Esophagus squamous epithelium (tissue), 4 donors: Measurements from ENCODE around the gene PDZD8.

Experiments
- POLR2A ChIP-seq, 4 donors: fragments of 450-650 bp; IDR thresholded peaks; one replicate each; pipeline ENCODE4 v1.6.1; 2017; ENCODE audit warnings: antibody characterized with exemption in 4 of 4, mild to moderate bottlenecking in 4 of 4, moderate library complexity in 3 of 4
- TF ChIP-seq, protein P1 (sequence below), 6 experiments: fragments of 450-650 bp in 4 of 6; fragments of 200-600 bp in 2 of 6; sonication (generic) in 2 of 6; IDR thresholded peaks; one replicate each; pipeline ENCODE4 v1.5.1; 2016 to 2019; ENCODE audit warnings: antibody characterized with exemption in 6 of 6, mild to moderate bottlenecking in 4 of 6, moderate library complexity in 4 of 6

DNA sequence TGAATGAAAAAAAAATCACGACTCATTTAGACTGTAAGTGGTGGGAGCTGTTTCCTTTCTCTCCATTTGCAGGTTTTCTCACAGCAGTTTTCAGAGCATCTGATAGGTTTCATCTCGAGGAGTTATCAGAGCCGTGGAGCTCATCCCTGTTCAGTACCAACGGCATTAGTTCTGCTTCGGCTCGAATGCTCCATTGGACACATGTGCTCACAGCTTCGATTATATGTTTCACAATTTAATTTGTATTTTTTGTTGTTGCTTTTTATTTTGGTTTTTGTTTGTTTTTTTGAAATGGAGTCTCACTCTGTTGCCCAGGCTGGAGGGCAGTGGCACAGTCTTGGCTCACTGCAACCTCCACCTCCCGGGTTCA is 132.8 kb downstream of the PDZD8 start:
- no peak for TF ChIP-seq POLR2A (IDR thresholded peaks at IDR 0.05)
- TF ChIP-seq, protein P1, sequence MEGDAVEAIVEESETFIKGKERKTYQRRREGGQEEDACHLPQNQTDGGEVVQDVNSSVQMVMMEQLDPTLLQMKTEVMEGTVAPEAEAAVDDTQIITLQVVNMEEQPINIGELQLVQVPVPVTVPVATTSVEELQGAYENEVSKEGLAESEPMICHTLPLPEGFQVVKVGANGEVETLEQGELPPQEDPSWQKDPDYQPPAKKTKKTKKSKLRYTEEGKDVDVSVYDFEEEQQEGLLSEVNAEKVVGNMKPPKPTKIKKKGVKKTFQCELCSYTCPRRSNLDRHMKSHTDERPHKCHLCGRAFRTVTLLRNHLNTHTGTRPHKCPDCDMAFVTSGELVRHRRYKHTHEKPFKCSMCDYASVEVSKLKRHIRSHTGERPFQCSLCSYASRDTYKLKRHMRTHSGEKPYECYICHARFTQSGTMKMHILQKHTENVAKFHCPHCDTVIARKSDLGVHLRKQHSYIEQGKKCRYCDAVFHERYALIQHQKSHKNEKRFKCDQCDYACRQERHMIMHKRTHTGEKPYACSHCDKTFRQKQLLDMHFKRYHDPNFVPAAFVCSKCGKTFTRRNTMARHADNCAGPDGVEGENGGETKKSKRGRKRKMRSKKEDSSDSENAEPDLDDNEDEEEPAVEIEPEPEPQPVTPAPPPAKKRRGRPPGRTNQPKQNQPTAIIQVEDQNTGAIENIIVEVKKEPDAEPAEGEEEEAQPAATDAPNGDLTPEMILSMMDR (IDR thresholded peaks at IDR 0.05) = no peak
